Fibroblast of villous mesenchyme (primary cell): Measurements from ENCODE around the gene CPD. TPM values are rescaled to one million over a fixed set of nuclear protein-coding genes. Genes with fewer than 3 reads are reported as not detected.

ENCODE experiments used
- DNase-seq: peaks from one replicate; pipeline ENCODE4 v3.0.0-alpha.2; 2010; ENCODE audit warnings: low read depth
- H3K4me3 ChIP-seq: 2 replicates; pipeline ENCODE4 v1.5.1; 2011; ENCODE audit warnings: low read depth, mild to moderate bottlenecking, low read length
- total RNA-seq: library from RNA; depleted of rRNA; stranded (reverse); fragments of >200 nt; gene quantifications from 2 replicates; pipeline ENCODE4 v1.2.3, GENCODE V29; 2012
- TF ChIP-seq, protein P1 (sequence below): IDR thresholded peaks from 2 replicates; pipeline ENCODE4 v1.5.1; 2012; ENCODE audit warnings: low read depth, mild to moderate bottlenecking, low read length; ENCODE audit not compliant: insufficient read depth

CPD gene
- total RNA-seq, 1 donor = 177 TPM

- no peak overlapping the region for H3K4me3 ChIP-seq
- TF ChIP-seq, protein P1, sequence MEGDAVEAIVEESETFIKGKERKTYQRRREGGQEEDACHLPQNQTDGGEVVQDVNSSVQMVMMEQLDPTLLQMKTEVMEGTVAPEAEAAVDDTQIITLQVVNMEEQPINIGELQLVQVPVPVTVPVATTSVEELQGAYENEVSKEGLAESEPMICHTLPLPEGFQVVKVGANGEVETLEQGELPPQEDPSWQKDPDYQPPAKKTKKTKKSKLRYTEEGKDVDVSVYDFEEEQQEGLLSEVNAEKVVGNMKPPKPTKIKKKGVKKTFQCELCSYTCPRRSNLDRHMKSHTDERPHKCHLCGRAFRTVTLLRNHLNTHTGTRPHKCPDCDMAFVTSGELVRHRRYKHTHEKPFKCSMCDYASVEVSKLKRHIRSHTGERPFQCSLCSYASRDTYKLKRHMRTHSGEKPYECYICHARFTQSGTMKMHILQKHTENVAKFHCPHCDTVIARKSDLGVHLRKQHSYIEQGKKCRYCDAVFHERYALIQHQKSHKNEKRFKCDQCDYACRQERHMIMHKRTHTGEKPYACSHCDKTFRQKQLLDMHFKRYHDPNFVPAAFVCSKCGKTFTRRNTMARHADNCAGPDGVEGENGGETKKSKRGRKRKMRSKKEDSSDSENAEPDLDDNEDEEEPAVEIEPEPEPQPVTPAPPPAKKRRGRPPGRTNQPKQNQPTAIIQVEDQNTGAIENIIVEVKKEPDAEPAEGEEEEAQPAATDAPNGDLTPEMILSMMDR = no peak
- no peak for DNase-seq
These were observed 24.0 kb upstream of the CPD start for GRCh38 chr17:30354701-30355100.

DNA sequence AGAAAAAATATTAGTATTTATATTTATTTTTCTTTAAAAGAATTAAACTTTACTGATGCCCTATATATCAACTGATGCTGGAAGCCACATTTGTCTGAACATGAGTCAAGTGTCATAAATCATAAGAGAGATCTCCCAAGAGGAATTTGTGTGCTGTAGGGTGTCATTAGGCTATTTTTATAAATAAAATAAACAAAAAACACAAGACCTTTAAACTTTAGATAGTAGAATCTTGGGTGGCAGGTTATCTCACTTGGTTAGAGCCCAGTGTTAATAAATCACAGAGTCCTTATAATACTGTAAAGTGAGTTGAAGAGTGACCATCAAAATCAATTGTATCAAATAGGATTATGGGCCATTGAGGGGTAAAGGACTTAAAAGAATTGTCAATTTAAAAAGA is 21.3 kb upstream of the CPD start:
- no peak for DNase-seq
- TF ChIP-seq, protein P1 = no peak
- H3K4me3 ChIP-seq = no peak overlapping the region

GRCh38 chr17:30358055-30358760 is 20.5 kb upstream of the CPD start:
- H3K4me3 ChIP-seq = no peak overlapping the region
- no peak for DNase-seq
- TF ChIP-seq, protein P1 = no peak

DNA sequence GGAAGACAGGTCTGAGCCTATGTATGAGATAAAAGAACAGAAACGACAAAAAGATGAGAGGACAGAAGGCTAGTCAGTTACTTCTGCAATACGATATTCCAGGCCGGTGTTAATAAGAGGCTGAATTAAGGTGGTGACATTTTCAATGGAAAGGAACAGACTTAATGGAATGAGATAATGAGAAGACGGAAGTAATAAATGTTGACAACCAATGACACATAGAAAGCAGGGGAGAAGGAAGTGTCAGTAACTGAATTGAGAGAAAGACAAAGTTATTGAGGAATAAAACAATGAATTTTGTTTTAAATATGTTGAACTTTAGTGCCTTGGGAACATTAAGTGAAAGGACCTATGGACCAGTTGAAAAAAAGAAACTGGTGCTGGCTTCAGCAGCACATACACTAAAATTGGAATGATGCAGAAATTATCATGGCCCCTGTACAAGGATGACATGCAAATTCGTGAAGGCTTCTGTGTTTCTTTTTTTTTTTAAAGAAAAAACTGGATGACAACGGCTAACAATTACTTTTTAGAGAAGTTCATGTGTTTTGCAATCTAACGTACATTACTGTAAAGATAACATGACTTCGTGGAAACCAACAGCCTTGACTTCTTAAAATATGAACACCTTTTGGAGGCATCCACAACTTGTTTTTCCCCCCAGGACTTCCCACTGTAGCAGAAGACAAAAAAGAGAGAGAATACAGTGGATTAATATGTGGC is 18.5 kb upstream of the CPD start:
- DNase-seq = no peak
- TF ChIP-seq, protein P1 = no peak
- no peak overlapping the region for H3K4me3 ChIP-seq

GRCh38 chr17:30361766-30362279 is 16.9 kb upstream of the CPD start:
- no peak for DNase-seq
- no peak overlapping the region for H3K4me3 ChIP-seq
- TF ChIP-seq, protein P1 = no peak

- no peak overlapping the region for H3K4me3 ChIP-seq
- TF ChIP-seq, protein P1 = no peak
- DNase-seq = peak; percentile 60
These were observed 15.0 kb upstream of the CPD start for GRCh38 chr17:30363715-30364202.
